Esophagus (tissue), 2 donors: ENCODE data around the gene KIAA1143. TPM values are rescaled to one million over a fixed set of nuclear protein-coding genes. Genes with fewer than 3 reads are reported as not detected.

Experiments used
- polyA plus RNA-seq, 2 donors: library from polyadenylated mRNA; stranded (reverse); fragments of 200-250 nt; gene quantifications; one replicate each; pipeline ENCODE4 v1.2.3, GENCODE V29; 2013
- donor health status: healthy with polysubstance abuse.
- donor health status: Bipolar disorder and iron deficiency.

The KIAA1143 gene
- polyA plus RNA-seq, 2 donors = 6.3 to 7.0 TPM

Other genes starting within 250 kb of the KIAA1143 start
- under 1 TPM; 0.56 to 0.81 TPM for gene ZKSCAN7, start 206.4 kb downstream of the KIAA1143 start, polyA plus RNA-seq
- under 1 TPM; 0.28 to 0.31 TPM for gene ZNF660, start 176.7 kb downstream of the KIAA1143 start, polyA plus RNA-seq
- 1 to 10 TPM; 4.1 to 5.3 TPM for gene ZNF197, start 136.6 kb downstream of the KIAA1143 start, polyA plus RNA-seq
- gene ZNF35, start 112.9 kb downstream of the KIAA1143 start, polyA plus RNA-seq = 1 to 10 TPM; 2.8 to 4.7 TPM
- 1 to 10 TPM; 1.9 to 2.2 TPM for gene ZNF502, start 49.0 kb downstream of the KIAA1143 start, polyA plus RNA-seq
- gene ZNF501, start 32.0 kb downstream of the KIAA1143 start, polyA plus RNA-seq = under 1 TPM; 0.53 to 0.89 TPM
- 1 to 10 TPM; 4.2 to 4.3 TPM for gene KIF15, start 175 bp upstream of the KIAA1143 start, polyA plus RNA-seq
- gene TMEM42, start 100.3 kb upstream of the KIAA1143 start, polyA plus RNA-seq = 10 to 100 TPM in 1 of 2 donors, 1 to 10 TPM in 1; 8.3 to 10.9 TPM
- gene TGM4, start 113.0 kb upstream of the KIAA1143 start, polyA plus RNA-seq = not detected
- gene ZDHHC3, start 214.6 kb upstream of the KIAA1143 start, polyA plus RNA-seq = 10 to 100 TPM; 26.0 to 50.1 TPM
- 10 to 100 TPM; 23.5 to 38.7 TPM for gene EXOSC7, start 214.6 kb upstream of the KIAA1143 start, polyA plus RNA-seq